Measurements from ENCODE around the gene SORL1.
"Not testable (repeated sequence)": the region's sequence is repeated elsewhere in the genome, so short reads cannot be mapped to it uniquely, and the experiment has no call there.

Gene SORL1

GRCh38 chr11:121487191-121487590 lies 35.1 kb downstream of the SORL1 start:
- Histone ChIP-seq H3K4me3 (ENCODE audit: extremely low read depth, insufficient read depth, low read length, poor library complexity, severe bottlenecking) (no peak overlapping the region), H3K36me3 (ENCODE audit: control insufficient read depth, insufficient read depth, low read length) (peaks cover 20% of the 10 kb centered on the region), H3K9me3 (ENCODE audit: control insufficient read depth, low read length) (no peaks in the 10 kb centered on the region), H3K27ac (ENCODE audit: low read depth, low read length, severe bottlenecking) (no peak overlapping the region), H3K4me1 (ENCODE audit: control insufficient read depth, insufficient read depth, low read length, poor library complexity, severe bottlenecking) (peaks cover 13% of the 10 kb centered on the region)
- 94 to 100% methylated on average over 3 of the region's 6 CpGs for WGBS, 2 experiments (ENCODE audit: insufficient coverage in 2 of 2)

GRCh38 chr11:121488170-121488569 lies 36.1 kb downstream of the SORL1 start:
- Histone ChIP-seq H3K36me3 (ENCODE audit: control insufficient read depth, insufficient read depth, low read length) (peaks cover 23% of the 10 kb centered on the region), H3K9me3 (ENCODE audit: control insufficient read depth, low read length) (no peaks in the 10 kb centered on the region), H3K4me3 (ENCODE audit: extremely low read depth, insufficient read depth, low read length, poor library complexity, severe bottlenecking) (no peak overlapping the region), H3K4me1 (ENCODE audit: control insufficient read depth, insufficient read depth, low read length, poor library complexity, severe bottlenecking) (peaks cover 3% of the 10 kb centered on the region), H3K27ac (ENCODE audit: low read depth, low read length, severe bottlenecking) (no peak overlapping the region)
- WGBS, 2 experiments (ENCODE audit: insufficient coverage in 2 of 2) = 95 to 100% methylated on average over 1 to 2 of the region's 2 CpGs

- H3K9me3 ChIP-seq (ENCODE audit: control insufficient read depth, low read length) = no peaks in the 10 kb centered on the region
- H3K4me3 ChIP-seq (ENCODE audit: extremely low read depth, insufficient read depth, low read length, poor library complexity, severe bottlenecking) = no peak overlapping the region
- H3K4me1 ChIP-seq (ENCODE audit: control insufficient read depth, insufficient read depth, low read length, poor library complexity, severe bottlenecking) = no peaks in the 10 kb centered on the region
- no peak overlapping the region for H3K27ac ChIP-seq (ENCODE audit: low read depth, low read length, severe bottlenecking)
- WGBS, 2 experiments (ENCODE audit: insufficient coverage in 2 of 2) = 89% methylated on average over 3 of the region's 6 CpGs
- peaks cover 23% of the 10 kb centered on the region for H3K36me3 ChIP-seq (ENCODE audit: control insufficient read depth, insufficient read depth, low read length)
These were observed 36.5 kb downstream of the SORL1 start for GRCh38 chr11:121488641-121489040.

- no peaks in the 10 kb centered on the region for H3K4me1 ChIP-seq (ENCODE audit: control insufficient read depth, insufficient read depth, low read length, poor library complexity, severe bottlenecking)
- peaks cover 23% of the 10 kb centered on the region for H3K36me3 ChIP-seq (ENCODE audit: control insufficient read depth, insufficient read depth, low read length)
- no peak overlapping the region for H3K4me3 ChIP-seq (ENCODE audit: extremely low read depth, insufficient read depth, low read length, poor library complexity, severe bottlenecking)
- WGBS, 2 experiments (ENCODE audit: insufficient coverage in 2 of 2) = no CpG with 5 or more reads among the region's 2 CpGs
- no peak overlapping the region for H3K27ac ChIP-seq (ENCODE audit: low read depth, low read length, severe bottlenecking)
- no peaks in the 10 kb centered on the region for H3K9me3 ChIP-seq (ENCODE audit: control insufficient read depth, low read length)
These were observed 37.7 kb downstream of the SORL1 start for GRCh38 chr11:121489823-121490222.

GRCh38 chr11:121494355-121495099 lies 42.4 kb downstream of the SORL1 start:
- H3K9me3 ChIP-seq (ENCODE audit: control insufficient read depth, low read length) = no peaks in the 10 kb centered on the region
- H3K4me3 ChIP-seq (ENCODE audit: extremely low read depth, insufficient read depth, low read length, poor library complexity, severe bottlenecking) = no peak overlapping the region
- 91 to 100% methylated on average over 4 to 5 of the region's 7 CpGs for WGBS, 2 experiments (ENCODE audit: insufficient coverage in 2 of 2)
- H3K27ac ChIP-seq (ENCODE audit: low read depth, low read length, severe bottlenecking) = no peak overlapping the region
- no peaks in the 10 kb centered on the region for H3K4me1 ChIP-seq (ENCODE audit: control insufficient read depth, insufficient read depth, low read length, poor library complexity, severe bottlenecking)
- H3K36me3 ChIP-seq (ENCODE audit: control insufficient read depth, insufficient read depth, low read length) = peaks cover 33% of the 10 kb centered on the region

GRCh38 chr11:121497176-121497998 lies 45.3 kb downstream of the SORL1 start:
- 45 to 68% methylated on average over 3 to 4 of the region's 5 CpGs for WGBS, 2 experiments (ENCODE audit: insufficient coverage in 2 of 2)
- Histone ChIP-seq H3K27ac (ENCODE audit: low read depth, low read length, severe bottlenecking) (no peak overlapping the region), H3K36me3 (ENCODE audit: control insufficient read depth, insufficient read depth, low read length) (peaks cover 29% of the 10 kb centered on the region), H3K4me1 (ENCODE audit: control insufficient read depth, insufficient read depth, low read length, poor library complexity, severe bottlenecking) (no peaks in the 10 kb centered on the region), H3K4me3 (ENCODE audit: extremely low read depth, insufficient read depth, low read length, poor library complexity, severe bottlenecking) (no peak overlapping the region), H3K9me3 (ENCODE audit: control insufficient read depth, low read length) (no peaks in the 10 kb centered on the region)

GRCh38 chr11:121499405-121499804 lies 47.3 kb downstream of the SORL1 start:
- H3K4me1 ChIP-seq (ENCODE audit: control insufficient read depth, insufficient read depth, low read length, poor library complexity, severe bottlenecking) = no peaks in the 10 kb centered on the region
- H3K4me3 ChIP-seq (ENCODE audit: extremely low read depth, insufficient read depth, low read length, poor library complexity, severe bottlenecking) = no peak overlapping the region
- H3K9me3 ChIP-seq (ENCODE audit: control insufficient read depth, low read length) = no peaks in the 10 kb centered on the region
- H3K27ac ChIP-seq (ENCODE audit: low read depth, low read length, severe bottlenecking) = no peak overlapping the region
- WGBS, 2 experiments (ENCODE audit: insufficient coverage in 2 of 2) = 100% methylated on average over 2 of the region's 2 CpGs; no CpG with 5 or more reads in 1 of the 2 experiments
- peaks cover 32% of the 10 kb centered on the region for H3K36me3 ChIP-seq (ENCODE audit: control insufficient read depth, insufficient read depth, low read length)

- Histone ChIP-seq H3K36me3 (ENCODE audit: control insufficient read depth, insufficient read depth, low read length) (peaks cover 32% of the 10 kb centered on the region), H3K27ac (ENCODE audit: low read depth, low read length, severe bottlenecking) (no peak overlapping the region), H3K4me3 (ENCODE audit: extremely low read depth, insufficient read depth, low read length, poor library complexity, severe bottlenecking) (no peak overlapping the region), H3K9me3 (ENCODE audit: control insufficient read depth, low read length) (no peaks in the 10 kb centered on the region), H3K4me1 (ENCODE audit: control insufficient read depth, insufficient read depth, low read length, poor library complexity, severe bottlenecking) (no peaks in the 10 kb centered on the region)
- 50% methylated on average over 2 of the region's 2 CpGs; no CpG with 5 or more reads in 1 of the 2 experiments for WGBS, 2 experiments (ENCODE audit: insufficient coverage in 2 of 2)
These were observed 48.2 kb downstream of the SORL1 start for GRCh38 chr11:121500275-121500674.

GRCh38 chr11:121500717-121501116 lies 48.6 kb downstream of the SORL1 start:
- Histone ChIP-seq H3K9me3 (ENCODE audit: control insufficient read depth, low read length) (no peaks in the 10 kb centered on the region), H3K36me3 (ENCODE audit: control insufficient read depth, insufficient read depth, low read length) (peaks cover 32% of the 10 kb centered on the region), H3K27ac (ENCODE audit: low read depth, low read length, severe bottlenecking) (no peak overlapping the region), H3K4me1 (ENCODE audit: control insufficient read depth, insufficient read depth, low read length, poor library complexity, severe bottlenecking) (no peaks in the 10 kb centered on the region), H3K4me3 (ENCODE audit: extremely low read depth, insufficient read depth, low read length, poor library complexity, severe bottlenecking) (no peak overlapping the region)
- WGBS, 2 experiments (ENCODE audit: insufficient coverage in 2 of 2) = no CpG with 5 or more reads among the region's 1 CpG

- Histone ChIP-seq H3K27ac (ENCODE audit: low read depth, low read length, severe bottlenecking) (no peak overlapping the region), H3K4me1 (ENCODE audit: control insufficient read depth, insufficient read depth, low read length, poor library complexity, severe bottlenecking) (no peaks in the 10 kb centered on the region), H3K36me3 (ENCODE audit: control insufficient read depth, insufficient read depth, low read length) (peaks cover 16% of the 10 kb centered on the region), H3K4me3 (ENCODE audit: extremely low read depth, insufficient read depth, low read length, poor library complexity, severe bottlenecking) (no peak overlapping the region), H3K9me3 (ENCODE audit: control insufficient read depth, low read length) (peaks cover 5% of the 10 kb centered on the region)
- WGBS, 2 experiments (ENCODE audit: insufficient coverage in 2 of 2) = 95% methylated on average over 2 of the region's 3 CpGs; no CpG with 5 or more reads in 1 of the 2 experiments
These were observed 50.9 kb downstream of the SORL1 start for GRCh38 chr11:121503051-121503450.

- H3K27ac ChIP-seq (ENCODE audit: low read depth, low read length, severe bottlenecking); H3K9me3 ChIP-seq (ENCODE audit: control insufficient read depth, low read length); H3K36me3 ChIP-seq (ENCODE audit: control insufficient read depth, insufficient read depth, low read length); H3K4me1 ChIP-seq (ENCODE audit: control insufficient read depth, insufficient read depth, low read length, poor library complexity, severe bottlenecking); H3K4me3 ChIP-seq (ENCODE audit: extremely low read depth, insufficient read depth, low read length, poor library complexity, severe bottlenecking): not testable (repeated sequence)
- no CpG with 5 or more reads among the region's 1 CpG for WGBS, 2 experiments (ENCODE audit: insufficient coverage in 2 of 2)
These were observed 54.1 kb downstream of the SORL1 start for GRCh38 chr11:121506237-121506636.

All from mesodermal cell (in vitro differentiated cells).